ENCODE results near the gene NR6A1. TPM values are rescaled to one million over a fixed set of nuclear protein-coding genes. Genes with fewer than 3 reads are reported as not detected.

NR6A1 gene
- total and polyA plus RNA-seq, 2 of the 8 experiments (the other 6 are each of a cell fraction or from before 2014, with no cell fraction given): 93.2 to 237 TPM

DNA sequence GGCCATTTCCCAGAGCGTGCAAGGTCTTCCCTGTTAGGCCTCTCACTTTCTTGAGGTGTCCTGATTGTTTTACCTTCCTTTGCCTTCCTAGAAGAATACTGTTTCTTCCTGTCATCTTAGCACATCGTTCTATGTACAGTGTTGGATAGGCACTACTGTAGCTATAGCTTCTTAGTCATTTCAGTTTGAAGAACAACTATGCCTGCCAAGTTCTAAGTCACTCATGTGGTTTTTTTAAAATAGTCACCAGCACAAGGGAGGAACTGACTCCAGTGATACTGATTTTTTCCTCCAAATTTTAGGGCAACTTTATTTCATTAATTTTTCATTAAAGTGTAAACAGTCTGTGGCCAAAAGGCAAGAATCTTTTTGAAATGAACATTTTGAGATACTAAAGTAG, 141.5 kb downstream of the NR6A1 start:
- Histone ChIP-seq H3K56ac (replicated peaks; ENCODE audit: insufficient read length, low read depth, low read length) (no peak overlapping the region), H3K23me2 (ENCODE audit: low read depth, low read length) (no peaks in the 10 kb centered on the region), H2BK12ac (ENCODE audit: low read depth, low read length) (no peak overlapping the region), H4K91ac (replicated peaks; ENCODE audit: insufficient read length, low read length) (no peak overlapping the region), H4K5ac (ENCODE audit: insufficient read length, low read depth, low read length) (no peak overlapping the region), H3K4me2 (ENCODE audit: insufficient read depth in 1 of 2, low read depth in 2 of 2, low read length in 2 of 2) (no peak overlapping the region), H3K9me3 (ENCODE audit: insufficient read depth in 2 of 2, low read depth in 1 of 2, low read length in 1 of 2) (no peaks in the 10 kb centered on the region), H3K4ac (replicated peaks; ENCODE audit: insufficient read length, low read depth, low read length) (no peak overlapping the region), H4K20me1 (replicated peaks in 1 of 2; ENCODE audit: control insufficient read depth in 1 of 2, insufficient read depth in 2 of 2, low read length in 2 of 2) (no peaks in the 10 kb centered on the region), H2AFZ (ENCODE audit: low read length) (no peak overlapping the region), H2BK20ac (ENCODE audit: low read length) (no peak overlapping the region), H3K23ac (ENCODE audit: insufficient read length) (no peak overlapping the region), H2AK5ac (ENCODE audit: low read depth, low read length) (no peak overlapping the region), H2BK5ac (ENCODE audit: low read depth, low read length) (no peak overlapping the region), H3K4me3 (ENCODE audit: extremely low read depth in 1 of 4, insufficient read depth in 2 of 4, low read depth in 3 of 4, low read length in 4 of 4) (no peak overlapping the region), H3K14ac (ENCODE audit: insufficient read length) (no peak overlapping the region), H3K79me2 (ENCODE audit: control insufficient read depth in 1 of 2, insufficient read depth in 2 of 2, low read length in 2 of 2) (peaks cover 0 to 14% of the 10 kb centered on the region in 2 experiments; a peak in 2 of 4 replicates), H4K8ac (ENCODE audit: extremely low read depth, insufficient read depth, low read length) (no peak overlapping the region), H3K18ac (ENCODE audit: extremely low read depth, low read length) (no peak overlapping the region), H3K27me3 (replicated peaks in 1 of 4; ENCODE audit: control insufficient read depth in 3 of 4, extremely low read depth in 1 of 4, insufficient read depth in 3 of 4, low read length in 3 of 4) (no peaks in the 10 kb centered on the region), H2BK15ac (ENCODE audit: low read length) (no peak overlapping the region), H3K36me3 (ENCODE audit: control insufficient read depth in 2 of 4, insufficient read depth in 4 of 4, low read length in 3 of 4) (no peaks in the 10 kb centered on the region; a peak in 1 of 8 replicates), H2BK120ac (replicated peaks; ENCODE audit: low read depth, low read length) (no peak overlapping the region), H3K79me1 (ENCODE audit: low read depth, low read length) (no peaks in the 10 kb centered on the region), H3K4me1 (replicated peaks in 1 of 4; ENCODE audit: control insufficient read depth in 3 of 4, insufficient read depth in 4 of 4, low read length in 3 of 4) (no peaks in the 10 kb centered on the region), H3K27ac (ENCODE audit: low read depth, low read length) (no peak overlapping the region), H3K9ac (replicated peaks in 1 of 4; ENCODE audit: extremely low read depth in 1 of 4, low read depth in 3 of 4, low read length in 3 of 4) (no peak overlapping the region)
- ChIA-PET CTCF (ENCODE audit: partially characterized antibody) (interaction anchor here (0.6 to 1.3 kb wide), 4 partner anchors 12 to 1040 kb away, joined by 3 to 9 read pairs (median 4); no protein-coding TSS in a partner anchor), POLR2A (ENCODE audit: partially characterized antibody) (no interaction called here)
- DNase-seq (ENCODE audit: low read depth in 1 of 2, low spot score in 2 of 2): no peak
- 95% methylated on average over 2 of the region's 2 CpGs; no CpG with 5 or more reads in 1 of the 2 experiments for WGBS, 2 experiments (ENCODE audit: extremely low coverage in 1 of 2, insufficient coverage in 1 of 2, insufficient read length in 1 of 2, insufficient replicate concordance in 2 of 2, low coverage in 1 of 2, low lambda C conversion rate in 2 of 2, missing lambda C conversion rate in 1 of 2)
- TF ChIP-seq TAF7 (optimal IDR thresholded peaks at IDR 0.05; ENCODE audit: borderline replicate concordance, low read depth, low read length) (no peak), KDM4A (IDR thresholded peaks at IDR 0.05; ENCODE audit: low read depth, low read length, severe bottlenecking) (no peak), USF2 (IDR thresholded peaks at IDR 0.05; ENCODE audit: low read length) (no peak)
- FAIRE-seq: no peak

Data from H1 (cell line).